Inferior parietal cortex (tissue), 1 donor: ENCODE measurements around the gene ARTN.

Experiments used
- DNase-seq: peaks from one replicate; pipeline ENCODE4 v3.0.0-alpha.2; 2016; ENCODE audit errors: extremely low spot score

Gene ARTN

DNA sequence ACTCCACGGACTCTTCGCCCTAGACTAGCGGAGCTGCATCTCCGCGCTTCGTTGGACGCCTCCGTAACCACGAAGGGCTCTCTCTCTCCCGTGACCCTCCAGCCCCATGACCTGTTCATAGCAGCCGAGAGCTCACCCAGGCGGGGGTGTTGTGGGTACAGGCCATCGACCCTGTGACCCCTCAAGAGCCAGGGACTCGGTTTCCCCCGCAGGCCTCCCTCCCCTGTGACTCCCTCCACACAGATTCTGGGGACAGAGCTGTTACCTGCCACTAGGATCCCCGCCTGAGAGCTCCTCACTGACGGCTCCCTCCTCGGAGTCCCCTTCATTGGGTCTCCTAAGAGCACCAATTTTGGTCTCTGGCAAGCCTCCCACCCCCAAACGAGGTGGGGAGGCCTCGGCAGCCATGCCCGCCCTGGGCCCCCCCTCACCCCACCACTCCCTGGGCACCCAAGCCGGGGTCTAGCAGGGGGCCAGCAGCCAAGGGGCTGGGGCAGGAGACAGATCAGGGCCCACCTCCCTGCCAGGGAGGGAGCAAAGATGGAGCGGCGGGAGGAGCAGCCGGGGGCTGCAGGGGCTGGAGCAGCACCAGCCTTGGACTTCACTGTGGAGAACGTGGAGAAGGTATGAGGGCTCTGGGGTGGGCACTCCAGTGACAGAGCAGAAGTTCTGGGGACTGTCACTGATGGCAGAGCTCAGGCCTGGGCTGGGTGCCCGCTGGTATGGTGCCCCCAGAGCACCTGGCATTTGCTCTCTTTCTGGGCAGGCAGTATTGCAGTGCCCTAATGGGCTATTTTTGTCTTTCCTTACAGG lies 13.7 kb downstream of the ARTN start:
- no peak for DNase-seq

DNA sequence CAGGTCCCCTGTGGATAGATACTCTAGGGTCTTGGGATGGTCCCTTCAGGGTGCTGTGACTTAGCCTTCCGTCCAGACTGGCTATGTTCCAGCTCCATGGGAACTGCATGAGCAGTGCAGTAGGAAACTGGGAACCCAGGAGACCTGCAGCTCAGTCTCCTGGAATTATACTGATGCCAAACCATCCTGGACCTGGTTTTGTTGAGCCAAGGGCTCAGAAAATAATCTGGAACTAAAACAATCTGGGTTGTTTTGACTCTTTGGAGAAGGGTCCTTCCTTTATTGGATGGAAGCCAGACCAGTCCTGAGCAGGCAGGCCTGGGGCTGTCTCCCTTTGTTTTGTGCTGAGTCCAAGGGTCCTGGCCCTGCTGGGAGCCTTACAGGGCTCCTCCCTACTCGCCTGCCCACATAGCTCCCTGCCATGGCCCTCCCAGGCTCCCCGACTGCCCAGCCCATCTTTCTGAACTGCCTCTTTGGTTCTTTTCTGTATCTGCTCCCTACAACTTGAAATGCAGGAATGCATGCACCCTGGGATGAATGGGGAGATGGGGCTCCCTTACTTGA lies 14.4 kb downstream of the ARTN start:
- no peak for DNase-seq

DNA sequence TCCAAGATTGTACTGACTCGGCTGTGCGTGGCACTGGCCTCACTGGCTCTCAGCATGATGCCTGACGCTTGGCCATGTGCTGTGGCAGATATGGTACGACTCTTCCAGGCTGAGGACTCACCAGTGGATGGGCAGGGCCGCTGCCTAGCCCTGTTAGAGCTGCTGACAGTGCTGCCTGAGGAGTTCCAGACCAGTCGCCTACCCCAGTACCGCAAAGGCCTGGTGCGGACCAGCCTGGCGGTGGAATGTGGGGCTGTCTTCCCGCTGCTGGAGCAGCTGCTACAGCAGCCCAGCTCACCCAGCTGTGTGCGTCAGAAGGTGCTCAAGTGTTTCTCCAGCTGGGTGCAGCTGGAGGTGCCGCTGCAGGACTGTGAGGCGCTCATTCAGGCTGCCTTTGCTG lies 16.1 kb downstream of the ARTN start:
- DNase-seq = no peak

- no peak for DNase-seq
These were observed 17.7 kb downstream of the ARTN start for GRCh38 chr1:43951021-43951985.

DNA sequence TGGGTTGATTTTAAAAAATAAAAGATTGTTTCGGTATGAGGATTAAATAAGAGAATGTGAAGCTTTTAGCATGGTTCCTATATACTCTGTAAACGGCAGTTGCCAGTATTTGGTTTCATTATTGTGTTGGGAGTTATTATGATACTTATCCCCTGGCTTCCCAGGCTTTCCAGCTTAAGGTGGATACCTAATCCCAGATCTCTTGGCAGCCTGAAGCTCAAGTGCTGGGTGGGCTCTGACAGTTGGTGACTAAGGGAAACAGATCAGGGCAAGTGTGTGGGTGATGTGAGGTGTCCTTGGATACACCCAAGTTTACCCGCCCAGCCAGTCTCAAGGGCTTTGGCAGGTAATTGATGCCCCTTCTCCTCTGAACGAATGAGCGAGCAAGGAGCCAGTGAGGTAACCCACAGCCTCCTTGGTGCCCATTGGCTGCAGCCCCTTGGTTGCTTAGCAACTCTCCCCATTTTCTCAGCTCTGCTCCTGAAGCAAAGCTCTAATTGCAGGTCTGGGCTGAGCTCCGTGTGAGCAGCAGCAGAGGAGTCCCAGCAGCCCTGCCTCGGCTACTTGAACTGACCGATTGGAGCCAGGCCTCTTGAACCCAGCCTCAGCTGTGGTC lies 19.2 kb downstream of the ARTN start:
- no peak for DNase-seq

GRCh38 chr1:43953361-43953760 lies 19.8 kb downstream of the ARTN start:
- DNase-seq = no peak

- DNase-seq = peak; percentile 76
These were observed 20.4 kb downstream of the ARTN start for GRCh38 chr1:43954036-43954435.

DNA sequence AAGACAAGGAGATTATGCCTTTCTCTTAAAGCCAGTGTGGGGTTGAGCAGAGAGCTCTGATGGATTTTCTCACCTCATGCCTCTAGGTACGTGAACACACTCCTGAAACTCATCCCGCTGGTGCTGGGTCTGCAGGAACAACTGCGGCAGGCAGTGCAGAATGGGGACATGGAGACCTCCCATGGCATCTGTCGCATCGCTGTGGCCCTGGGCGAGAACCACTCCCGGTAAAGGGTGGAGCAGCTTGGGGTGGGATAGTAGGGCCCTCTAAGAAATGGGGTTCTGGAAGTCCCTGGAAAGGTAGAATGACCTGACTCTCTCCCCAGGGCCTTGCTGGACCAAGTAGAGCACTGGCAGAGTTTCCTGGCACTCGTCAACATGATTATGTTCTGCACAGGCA lies 22.6 kb downstream of the ARTN start:
- DNase-seq = no peak

- no peak for DNase-seq
These were observed 23.9 kb downstream of the ARTN start for GRCh38 chr1:43957407-43958040.

- no peak for DNase-seq
These were observed 25.0 kb downstream of the ARTN start for GRCh38 chr1:43958351-43959255.

GRCh38 chr1:43960798-43961197 lies 27.2 kb downstream of the ARTN start:
- DNase-seq = no peak

DNA sequence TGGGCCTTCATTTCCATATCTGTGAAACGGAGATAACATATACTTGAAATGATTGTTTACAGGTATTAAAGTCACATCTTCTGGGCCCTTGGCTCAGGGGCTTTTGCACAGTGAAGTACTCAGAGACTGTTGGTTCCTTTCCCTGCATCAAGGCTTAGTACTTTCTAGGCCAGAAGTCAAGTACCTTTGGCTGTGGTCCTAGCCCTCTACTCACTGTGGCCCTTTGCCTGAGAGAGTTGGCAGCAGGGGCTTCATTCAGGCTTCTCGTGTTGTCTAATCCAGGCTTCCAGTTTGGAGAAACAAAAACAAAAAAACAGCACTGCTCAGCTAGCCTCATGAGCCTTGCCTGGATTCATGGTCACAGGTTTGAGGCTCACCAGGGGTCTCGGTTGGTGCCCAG lies 28.1 kb downstream of the ARTN start:
- DNase-seq = no peak

DNA sequence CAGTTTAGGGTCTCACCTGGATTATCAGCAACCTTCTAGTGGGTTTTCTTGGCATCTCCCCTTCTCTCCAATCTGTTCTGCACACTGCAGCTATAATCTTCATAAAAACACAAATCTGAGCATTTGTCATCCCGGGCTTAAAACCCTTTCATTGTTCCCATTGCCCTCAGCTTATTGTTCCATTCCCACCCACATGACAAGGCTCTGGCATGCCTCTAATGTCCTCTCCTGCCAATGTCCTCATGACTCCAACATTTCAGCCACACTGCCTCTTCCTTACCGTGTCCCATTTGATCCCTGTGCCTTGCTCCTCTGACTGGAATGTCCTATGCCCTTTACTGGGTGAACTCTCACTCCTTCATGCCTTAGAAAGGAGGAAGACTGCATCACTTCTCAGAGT lies 28.7 kb downstream of the ARTN start:
- peak; percentile 69 for DNase-seq

DNA sequence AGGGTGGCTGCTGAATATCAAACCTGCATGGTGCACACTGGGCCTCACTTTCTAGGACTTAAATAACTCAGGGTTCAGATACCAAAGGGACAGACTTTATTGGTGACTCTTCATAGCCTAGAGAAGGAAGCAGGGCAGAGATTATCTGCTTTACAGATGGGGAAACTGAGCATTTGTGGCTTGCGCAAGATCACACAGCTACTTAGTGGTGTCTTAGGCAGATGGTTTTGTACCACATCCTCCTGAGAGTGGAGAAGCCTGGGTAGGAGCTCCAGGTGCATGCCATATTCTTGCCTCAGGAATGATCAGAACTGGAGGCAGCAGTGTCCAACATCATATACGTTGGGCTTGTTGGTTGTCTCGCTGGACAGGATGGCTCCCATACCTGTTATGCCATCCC lies 29.4 kb downstream of the ARTN start:
- no peak for DNase-seq

DNA sequence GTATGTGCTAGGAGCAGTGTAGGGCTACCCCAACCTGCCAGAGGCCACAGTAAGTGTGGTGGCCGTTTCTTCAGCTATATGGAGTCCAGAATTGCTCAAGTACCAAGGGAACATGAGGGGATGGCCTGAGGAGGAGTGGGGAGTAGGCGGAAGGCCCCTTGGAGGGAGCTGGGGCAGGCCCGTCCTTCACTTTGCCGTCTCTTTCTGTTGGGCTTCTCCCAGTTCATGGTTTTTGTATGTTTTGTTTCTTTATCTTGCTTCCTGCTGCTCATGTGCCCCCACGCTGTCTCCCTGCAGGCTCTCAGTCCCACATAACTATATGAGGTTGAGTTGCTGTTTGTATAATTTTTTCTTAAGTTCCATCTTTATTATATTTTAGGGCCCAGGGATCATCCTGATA lies 30.3 kb downstream of the ARTN start:
- no peak for DNase-seq

- no peak for DNase-seq
These were observed 31.7 kb downstream of the ARTN start for GRCh38 chr1:43965316-43965715.

DNA sequence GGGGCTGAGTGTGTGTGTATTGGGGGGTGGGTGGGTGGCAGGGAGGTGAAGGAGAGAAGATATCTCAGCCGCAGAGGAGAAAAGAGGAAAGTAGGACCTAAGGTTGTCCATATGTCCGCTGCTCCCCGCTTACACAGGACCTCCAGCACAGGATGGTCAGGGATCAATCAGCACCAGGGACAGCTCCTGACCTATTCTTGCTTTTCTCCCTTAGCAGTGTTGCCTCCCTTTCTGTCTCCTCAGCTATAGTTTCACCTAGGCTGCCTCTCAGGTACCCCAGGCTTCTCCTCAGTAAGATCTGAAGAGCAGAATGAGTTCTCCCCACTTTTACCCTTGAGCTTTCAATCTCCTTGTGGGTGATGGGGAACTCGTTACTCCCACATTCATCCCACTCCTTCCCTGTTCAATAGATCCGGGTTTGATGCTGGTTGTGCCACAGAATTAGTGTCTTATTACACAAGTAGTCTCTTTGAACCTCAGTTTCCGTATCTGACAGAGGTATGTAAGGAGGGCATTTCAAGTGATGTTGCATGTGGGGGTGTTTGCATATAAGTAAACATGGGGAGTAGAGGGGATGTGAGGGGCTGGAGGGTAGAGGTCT lies 34.8 kb downstream of the ARTN start:
- DNase-seq = no peak

GRCh38 chr1:43969416-43969745 lies 35.8 kb downstream of the ARTN start:
- no peak for DNase-seq

DNA sequence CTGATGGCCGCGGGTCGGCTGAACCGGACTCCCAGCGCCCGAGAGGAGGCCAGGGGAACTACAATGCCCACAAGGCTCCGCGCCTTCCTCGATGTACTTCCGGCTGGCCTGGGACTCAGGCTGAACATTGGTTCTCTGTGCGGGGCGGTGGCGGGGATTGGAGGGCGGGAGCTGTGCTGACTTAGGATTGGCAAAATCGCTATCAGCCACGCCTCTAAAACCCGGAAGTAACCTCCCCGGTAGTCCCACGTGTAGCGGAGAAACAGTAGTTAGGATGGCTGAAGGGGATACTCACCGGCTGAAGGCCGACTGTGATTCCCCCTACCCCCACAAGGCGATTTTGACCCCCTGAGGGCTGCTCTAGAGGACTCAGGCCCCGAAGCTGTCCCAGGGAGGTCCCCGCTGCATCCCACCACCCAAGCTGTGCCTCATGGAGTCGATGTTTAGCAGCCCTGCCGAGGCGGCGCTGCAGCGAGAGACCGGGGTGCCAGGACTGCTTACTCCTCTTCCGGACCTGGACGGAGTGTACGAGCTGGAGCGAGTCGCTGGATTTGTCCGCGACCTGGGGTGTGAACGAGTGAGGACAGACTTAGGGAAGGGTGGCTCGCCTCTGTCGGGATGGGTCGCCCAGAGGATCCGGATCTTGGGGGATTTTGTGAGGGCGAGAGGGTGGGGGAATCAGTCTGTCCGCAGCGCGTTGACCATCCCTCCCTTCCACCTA lies 36.3 kb downstream of the ARTN start, which contains the start of gene DPH2:
Gene DPH2, plus strand, starts transcription at position 265 of the 721 bp plus-strand sequence. Its CDS starts 166 bp downstream, at position 431.
- DNase-seq = peak; percentile 97
